ENCODE measurements around the gene LARP4B.

Gene LARP4B

DNA sequence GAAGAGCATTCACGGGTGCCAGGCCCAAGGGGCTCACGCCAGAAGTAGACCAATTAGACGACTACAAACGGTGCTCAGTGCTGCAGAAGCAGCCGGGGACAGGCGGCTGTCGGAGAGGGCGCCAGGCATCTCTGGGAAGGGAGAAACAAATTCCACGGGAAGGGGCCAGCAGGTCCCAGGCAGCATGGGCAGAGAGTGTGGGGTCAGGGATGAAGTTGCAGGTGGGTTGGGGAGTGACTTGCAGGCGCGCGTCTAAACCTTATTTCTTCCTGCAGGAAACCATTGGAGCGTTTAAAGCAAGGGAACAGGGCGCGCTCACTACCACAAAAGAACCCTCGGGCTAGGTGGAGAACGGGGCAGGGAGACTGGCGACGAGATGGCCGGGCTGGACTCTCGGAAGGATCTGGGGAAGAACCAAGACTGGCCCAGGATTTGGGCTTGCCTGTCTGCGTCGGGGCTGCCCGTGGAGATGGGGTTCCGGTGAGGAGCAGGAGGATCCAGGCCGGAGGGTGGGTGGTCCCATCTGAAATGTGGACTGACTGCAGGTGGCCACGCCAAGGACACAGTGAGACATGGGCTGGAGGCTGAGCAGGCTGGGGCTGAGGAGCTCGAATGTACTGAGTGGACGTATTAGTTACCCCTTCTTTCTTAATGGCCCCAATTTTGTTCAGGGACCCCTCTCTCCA, 125.7 kb downstream of the LARP4B start:
- no peak for DNase-seq

DNA sequence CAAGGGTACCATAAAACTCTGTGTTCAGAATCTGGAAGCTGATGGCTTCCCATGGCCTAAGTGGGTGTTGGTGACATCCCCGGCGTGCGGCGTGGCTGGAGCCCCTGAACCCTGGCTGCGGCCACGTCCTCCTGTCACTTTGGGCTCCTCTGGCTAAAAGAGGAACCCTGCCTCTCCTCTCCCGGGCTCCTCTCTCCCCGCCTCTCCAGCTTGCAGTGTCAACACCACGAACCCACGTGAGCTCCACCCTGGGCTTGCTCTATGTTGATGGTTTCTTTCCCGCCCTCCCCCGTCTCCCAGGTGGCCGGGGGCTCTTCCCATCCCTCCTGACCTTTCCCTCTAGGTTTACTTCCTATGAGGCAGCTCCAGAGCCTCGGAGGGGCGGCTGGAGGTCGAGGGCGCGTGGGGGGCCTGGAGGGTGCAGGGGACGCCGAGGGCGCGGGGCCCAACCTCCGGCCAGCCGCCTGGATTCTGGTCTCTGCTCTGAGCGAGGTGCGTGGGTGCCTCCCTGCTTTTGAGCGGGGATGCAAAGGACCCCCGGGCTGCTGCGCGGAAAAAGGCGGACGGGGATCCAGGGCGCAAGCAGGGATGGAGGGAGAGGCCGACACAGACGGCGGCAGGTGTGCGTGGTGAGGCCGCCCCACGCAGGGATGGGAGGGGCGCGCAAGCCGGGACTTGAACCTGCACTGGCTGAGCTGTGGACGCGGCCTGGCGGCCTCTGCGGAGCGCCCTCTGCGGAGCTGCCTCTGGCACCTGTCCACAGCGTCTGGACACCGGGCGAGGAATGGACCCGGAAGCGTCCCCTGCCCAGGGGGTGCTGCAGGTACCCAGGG, 126.5 kb downstream of the LARP4B start:
- no peak for DNase-seq

DNA sequence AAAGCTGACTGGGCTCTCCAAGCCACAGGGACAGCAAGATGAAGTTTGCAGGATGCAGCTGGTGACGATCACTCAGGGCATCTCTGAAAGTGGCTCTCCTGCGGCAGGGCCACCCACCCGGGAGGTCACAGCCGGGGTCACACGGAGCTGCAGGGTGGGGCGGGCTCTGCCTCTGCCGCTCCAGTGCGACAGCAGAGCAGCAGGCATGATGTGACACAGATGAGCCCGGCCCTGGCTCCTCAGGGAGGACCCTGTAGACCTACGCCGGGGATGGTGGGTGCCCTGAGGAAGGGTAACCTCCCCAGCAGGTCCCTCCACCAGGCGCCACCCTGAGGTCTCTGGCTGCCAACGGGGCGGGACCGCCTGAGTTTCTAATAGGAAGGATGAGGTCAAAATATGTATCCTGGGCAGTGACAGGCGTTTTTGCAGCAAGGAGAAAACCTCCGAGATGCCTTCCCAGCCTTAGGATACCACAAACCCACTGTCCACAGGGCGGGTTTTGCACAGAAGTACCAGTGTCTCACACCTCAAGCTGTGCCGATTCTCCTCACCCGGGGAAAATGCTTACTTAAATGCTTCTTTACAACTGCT, 127.2 kb downstream of the LARP4B start:
- DNase-seq: no peak

DNA sequence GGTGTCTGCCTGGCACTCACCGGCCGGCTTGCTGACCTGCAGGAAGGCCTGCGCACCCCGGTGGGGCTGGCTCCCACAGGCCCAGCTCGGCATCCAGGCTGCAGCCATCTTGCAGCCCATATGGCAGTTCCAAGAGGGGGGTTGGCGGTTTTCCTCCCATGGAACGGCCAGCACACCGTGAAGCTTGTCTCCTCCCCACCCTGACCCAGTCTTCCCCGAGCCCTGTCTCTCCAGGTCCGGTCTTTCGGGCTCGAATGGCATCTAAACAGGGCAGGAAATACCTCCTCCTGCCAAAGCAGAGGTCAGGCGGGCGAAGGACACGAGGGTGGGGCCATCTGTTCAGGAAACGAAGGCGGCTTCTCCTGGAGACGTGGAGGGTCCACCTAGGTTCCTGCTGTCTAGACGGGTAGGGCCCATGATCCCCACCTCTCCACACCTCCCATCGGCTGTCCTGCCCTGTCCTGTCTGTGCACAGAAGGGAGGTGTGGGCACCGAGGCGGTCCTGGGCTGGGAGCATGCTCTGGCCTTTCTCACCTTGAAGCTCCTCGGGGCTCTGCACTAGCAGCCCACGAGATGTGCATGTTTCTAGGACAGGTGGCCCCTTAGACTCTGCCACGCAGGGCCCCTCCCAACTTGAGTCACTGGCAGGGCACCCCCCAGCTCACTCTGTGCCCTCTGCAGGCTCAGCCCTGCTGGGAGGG, 128.3 kb downstream of the LARP4B start:
- DNase-seq: no peak

DNA sequence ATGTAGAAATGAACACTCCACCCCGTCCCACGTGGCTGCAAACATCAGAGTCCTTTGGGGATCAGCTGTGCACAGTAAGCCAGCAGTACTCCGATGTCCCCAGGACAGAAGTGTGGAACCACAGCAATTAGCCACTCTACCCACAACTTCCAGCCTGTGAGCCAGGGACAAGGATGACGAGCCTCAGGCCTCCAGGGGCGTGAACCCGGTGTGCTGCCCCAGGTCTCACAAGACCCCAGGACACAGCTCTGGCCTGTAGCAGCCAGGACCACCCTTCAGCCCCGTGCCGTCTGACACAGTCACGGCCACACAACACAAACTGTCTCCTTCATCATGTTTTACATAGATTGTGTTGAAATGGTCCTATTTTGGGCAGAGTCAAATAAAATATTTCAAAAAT, 129.0 kb downstream of the LARP4B start:
- no peak for DNase-seq

DNA sequence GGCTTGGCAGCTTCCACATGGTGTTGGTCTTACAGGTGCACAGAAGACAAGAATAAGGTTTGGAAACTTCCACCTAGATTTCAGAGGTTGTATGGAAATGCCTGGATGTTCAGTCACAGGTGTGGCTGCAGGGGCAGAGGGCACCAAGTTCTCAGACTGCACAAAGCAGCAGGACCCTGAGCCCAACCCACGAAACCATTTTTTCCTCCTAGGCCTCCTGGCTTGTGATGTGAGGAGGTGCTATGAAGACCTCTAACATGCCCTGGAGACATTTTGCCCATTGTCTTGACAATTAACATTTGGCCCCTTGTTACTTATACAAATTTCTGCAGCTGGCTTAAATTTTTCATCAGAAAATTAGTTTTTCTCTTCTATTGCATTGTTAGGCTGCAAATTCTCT, 134.3 kb downstream of the LARP4B start:
- no peak for DNase-seq

DNA sequence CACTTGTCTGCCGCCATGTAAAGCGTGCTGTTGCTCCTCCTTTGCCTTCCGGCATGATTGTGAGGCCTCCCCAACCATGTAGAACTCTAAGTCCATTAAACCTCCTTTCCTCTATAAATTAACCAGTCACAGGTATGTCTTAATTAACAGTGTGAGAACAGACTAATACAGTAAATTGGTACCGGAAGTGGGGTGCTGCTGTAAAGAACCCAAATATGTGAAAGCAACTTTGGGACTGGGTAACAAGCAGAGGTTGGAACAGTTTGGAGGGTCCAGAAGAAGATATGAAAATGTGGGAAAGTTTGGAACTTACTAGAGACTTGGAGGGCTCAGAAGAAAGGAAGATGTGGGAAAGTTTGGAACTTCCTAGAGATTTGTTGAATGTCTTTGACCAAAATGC, 135.3 kb downstream of the LARP4B start:
- DNase-seq: no peak

DNA sequence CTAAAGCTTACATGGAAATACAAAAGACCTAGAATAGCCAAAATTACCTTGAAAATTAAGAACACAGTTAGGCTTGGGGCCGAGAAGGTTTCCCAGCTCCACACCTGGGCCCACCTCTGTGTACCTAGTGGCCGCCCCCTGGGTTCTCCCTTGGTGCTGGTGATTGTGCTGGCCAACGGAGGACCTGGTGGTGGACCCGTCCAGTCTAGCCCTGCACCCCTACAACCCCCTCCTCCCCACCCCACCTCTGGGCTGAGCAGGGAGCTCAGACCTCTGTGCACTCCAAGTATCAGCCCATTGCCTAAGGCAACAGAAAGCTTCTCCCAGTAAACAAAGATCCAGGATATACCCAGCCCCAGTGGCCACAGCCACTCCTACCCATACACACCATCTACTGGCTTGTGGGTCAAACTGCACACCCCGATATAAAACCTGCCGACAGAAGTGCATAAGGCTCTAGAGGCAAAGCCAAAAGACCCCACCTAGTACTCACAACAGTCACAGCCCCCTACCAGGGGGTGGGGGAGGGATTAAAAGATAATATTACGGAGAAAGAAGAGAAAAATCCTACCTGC, 137.0 kb downstream of the LARP4B start:
- no peak for DNase-seq

DNA sequence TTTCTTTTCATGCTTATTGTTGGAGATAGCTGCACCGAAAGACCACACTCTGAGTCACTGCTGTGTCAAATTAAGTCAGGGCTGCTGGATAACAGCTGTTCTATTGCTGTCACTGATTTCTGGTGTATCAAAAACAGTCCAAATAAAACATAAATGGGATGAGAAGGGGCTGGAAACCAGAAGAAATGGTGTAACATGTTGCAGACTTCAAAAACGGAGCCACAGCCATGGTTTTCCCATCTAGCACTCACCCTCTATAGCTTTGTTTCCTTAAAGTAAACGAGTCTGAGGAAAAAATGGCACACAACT, 138.8 kb downstream of the LARP4B start:
- no peak for DNase-seq

DNA sequence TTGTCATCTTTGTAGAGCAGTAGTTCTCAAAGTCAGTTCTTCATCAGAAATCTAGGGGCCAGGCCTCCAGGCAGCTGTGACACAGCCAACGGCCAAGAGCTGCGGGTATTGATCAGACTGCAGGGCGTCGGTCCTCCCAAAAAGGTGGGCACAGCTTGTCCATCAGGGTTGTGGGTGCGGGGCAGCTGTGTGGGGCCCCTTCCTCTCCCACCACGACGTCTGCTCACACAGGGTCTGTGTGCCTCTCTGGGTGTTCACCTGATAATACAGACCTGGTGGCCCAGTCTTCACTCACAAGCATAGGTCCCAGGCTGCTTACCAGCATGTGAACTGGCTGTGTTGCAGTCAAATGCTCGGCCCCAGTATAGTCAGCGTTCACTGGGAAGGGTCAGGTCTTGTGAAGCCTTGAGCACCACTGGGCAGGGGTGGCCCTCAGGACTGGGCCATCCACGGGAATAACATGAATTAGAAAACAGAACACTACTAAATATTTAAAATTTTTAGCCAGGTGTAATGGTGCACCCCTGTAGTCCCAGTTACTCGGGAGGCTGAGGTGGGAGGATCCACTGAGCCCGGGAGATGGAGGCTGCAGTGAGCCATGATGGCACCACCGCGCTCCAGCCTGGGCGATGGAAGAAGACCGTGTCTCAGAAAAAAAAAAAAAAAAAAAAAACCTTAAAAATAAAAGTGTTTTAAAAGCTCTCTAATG, 139.3 kb downstream of the LARP4B start:
- no peak for DNase-seq

DNA sequence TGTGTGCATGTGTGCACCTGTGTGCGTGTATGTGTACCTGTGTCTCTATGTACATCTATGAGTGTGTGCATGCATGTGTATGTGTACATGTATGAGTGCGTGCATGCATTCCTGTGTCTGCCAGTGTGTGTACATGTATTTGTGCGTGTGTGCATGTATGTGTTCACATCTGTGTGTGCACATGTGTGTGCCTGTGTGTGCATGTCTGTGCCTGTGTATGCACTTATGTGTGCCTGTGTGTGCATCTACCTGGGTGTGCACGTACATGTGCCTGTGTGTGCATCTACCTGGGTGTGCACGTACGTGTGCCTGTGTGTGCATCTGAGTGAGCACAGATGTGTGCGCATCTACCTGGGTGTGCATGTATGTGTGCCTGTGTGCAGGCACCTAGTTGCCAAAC, 139.9 kb downstream of the LARP4B start:
- no peak for DNase-seq

DNA sequence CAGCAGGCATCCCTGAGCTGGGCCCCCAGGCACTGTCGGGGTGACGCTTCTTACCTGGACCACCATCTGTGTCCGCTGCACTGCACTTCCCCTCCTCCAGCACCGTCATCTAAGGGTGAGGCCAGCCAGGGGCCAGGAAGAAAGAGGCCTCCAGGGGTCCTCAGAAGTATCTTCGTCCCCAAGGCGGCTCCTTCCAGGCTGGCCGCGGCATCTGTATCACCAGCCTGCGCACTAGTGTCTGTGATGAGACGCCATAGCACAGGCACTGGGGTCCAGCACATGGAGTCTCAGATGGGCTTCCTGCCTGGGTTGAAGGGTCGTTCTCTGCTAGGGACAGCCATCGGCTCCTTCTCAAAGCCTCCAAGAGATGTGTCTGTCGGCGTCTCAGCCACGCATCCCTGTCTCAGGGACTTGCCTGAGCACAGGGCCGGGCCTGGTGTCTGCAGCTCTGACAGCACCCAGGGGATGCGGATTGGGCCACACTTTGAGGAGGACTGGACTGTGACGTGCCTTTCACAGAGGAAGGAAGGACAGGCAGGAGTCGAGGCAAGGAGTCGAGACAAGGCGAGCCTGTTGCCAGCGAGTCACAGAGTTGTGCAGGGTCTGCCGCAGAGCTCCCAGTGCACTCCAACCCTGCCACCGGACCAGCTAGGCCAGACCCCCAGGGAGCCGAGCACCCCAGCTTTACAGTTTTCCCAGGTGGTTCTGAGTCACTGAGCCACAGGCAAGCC, 140.5 kb downstream of the LARP4B start:
- DNase-seq: no peak

DNA sequence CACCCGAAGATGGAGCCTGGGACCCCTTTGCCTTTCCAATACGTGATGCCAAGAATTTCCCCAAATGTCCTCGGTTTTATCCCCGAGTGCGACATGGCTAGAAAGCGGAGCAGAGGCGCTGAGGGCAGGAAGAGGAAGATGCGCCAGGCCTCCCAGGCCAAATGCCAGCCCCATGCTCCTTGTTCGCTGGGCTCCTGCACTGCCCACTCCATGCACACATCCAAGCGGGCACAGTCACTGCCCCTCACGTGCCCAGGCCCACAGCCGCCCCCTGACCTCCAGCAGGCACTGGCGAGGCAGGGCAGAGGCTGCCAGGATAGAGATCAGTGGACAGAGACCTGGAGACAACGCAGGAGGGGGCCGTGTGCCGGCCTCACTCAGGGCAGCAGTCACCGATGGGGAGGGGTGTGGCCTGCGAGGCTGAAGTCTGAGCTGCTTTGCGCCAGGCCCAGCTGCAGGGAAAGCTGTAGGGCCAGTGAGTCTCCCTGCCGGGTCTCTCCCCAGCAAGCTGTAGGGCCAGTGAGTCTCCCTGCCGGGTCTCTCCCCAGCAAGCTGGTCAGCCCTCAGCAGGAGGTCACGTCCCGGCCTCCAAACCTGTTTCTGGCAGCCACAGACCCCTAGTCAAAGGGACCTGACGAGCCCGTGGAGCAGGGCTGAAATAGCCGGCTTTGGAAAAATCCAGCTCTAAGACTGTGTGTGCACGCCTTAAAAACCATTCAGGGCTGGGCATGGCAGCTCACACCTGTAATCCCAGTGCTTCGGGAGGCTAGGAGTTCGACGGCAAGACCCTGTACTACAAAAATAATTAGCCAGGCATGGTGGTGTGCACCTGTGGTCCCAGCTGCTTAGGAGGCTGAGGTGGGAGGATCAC, 141.4 kb downstream of the LARP4B start:
- no peak for DNase-seq

DNA sequence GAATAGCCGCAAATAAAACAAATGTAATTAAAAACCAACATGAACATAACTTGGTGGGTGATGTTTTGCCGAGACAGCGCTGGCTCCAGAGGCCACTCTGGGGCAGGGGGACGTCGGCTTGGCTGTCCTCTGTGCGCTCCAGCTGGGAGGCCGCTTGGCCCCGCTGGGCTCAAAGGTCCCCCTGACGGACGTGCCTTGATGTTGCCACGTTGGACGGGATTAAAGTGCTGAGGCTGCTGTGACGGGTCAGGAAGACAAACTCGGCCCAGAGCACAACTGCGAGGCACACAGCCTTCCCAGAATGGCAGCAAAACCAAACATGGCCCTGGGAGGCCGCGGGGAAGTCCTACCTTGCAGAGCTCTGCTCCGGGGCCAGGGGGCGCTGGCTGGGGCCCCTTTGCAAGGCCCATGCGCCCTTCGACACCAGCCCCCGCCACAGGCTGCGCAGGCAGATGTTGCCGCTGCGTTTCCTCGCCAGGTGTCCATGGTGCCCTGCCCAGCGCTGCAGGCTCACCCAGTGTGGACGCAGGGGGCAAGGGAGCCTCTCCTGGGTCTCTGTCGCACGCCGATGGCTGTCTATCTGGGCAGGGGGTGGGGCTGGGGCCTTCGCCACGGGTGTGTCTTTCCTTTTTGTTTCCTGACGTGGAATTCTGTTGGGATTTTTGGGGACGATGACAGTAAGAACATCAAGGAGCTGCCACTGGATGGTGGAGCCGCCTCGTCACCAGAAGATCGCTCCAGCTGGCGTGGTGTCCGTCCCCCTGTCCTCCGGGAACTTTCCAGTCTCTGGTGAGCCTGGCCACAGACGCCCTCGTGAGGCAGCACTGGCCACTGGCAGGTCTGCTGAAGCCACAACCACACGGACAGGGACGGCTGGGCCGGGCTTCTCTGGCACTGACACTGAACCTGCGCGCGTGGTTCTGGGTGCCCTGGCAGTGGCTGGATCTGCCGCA, 142.4 kb downstream of the LARP4B start:
- peak in 1 of 2 experiments; percentile 23 for DNase-seq

DNA sequence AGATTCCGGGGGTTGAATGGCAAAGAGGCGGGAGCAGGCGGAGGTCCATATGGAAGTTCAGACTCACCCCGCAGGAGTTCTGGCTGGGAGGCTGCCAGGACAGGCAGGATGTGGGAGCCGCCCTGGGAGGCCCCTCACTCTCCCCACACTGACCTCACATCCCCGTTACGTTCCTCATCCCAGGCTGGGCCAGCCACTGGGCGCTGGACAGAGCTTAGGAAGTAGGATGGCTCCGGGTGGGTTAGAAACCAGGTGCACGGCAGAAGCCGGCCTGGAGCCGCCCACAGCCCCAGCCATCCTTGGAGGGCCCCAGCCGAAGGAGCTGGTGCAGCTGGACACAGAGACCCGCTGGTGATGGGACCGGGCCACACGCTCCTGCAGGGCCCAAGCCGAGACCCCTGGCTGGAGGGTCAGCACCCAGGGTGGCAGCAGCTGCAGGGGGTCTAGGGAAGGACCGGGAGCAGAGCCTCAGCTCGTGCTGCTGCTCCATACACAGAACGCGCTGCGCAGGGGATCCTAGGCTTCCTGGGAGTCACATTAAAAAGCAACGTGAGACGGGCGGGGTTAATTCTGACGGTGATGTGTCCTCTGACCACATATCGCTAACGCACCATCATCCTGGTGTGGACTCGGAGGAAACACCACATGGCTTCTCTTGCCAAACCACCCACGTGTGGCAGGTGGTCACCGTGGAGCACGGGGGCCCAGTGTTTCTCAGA, 143.4 kb downstream of the LARP4B start:
- no peak for DNase-seq

DNA sequence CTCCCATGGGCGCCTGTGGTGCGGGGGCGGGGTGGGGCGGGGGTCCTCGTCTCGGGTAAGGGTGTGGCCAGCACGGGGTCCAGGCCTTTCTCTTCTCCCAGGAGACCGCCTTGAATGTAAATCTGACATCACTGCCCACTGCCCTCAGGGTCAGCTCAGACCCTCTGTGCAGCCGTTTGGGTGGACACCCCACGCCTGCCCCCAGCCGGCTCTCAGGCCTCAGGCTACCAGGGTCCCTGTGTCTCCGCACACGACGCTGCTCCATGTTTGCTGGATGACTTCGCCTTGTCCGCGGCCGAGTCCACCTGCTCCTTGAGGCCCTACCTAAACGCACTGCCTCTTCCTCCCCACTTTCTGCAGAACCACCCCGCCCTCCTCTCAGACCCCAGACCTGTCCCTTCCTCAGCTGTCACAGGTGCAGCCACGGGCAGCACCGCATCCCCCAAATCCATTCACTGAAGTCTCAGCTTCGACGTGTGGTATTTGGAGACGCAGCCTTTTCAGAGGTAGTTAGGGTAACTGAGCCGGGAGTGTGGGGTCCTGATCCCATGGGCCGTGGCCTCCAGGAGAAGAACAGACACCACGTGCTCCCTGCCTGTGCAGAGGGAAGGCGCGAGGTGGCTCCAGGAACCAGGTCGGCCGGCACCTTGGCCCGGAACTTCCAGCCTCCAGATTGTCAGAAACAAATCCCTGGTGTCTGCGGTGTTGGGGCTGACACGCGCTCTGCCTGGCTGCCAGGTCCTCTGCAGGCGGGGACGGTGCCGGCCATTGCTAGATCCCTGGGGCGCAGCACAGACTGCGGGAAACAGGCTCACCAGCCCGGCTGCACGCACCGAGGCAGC, 144.7 kb downstream of the LARP4B start:
- no peak for DNase-seq

DNA sequence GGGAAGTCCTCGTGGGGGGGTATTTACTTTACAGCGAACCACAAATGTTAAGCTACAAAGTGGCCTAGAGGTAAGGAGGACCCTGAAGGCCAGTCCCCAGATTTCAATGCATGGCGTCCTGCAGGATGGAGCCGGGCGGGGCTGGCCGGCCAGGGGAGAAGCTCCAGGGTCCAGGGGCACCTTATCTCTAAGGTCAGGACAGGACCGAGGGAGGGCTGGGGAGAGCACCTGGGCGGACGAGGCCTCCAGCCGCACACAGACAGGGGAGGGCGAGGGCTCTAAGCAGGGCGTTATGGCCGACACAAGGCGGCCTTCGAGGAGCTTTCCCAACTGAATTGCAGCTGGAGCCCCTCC, 145.7 kb downstream of the LARP4B start:
- DNase-seq: no peak

All from stimulated activated CD4-positive, alpha-beta T cell treated with anti-CD3 and anti-CD28 coated beads, Interleukin-4, amount 100 ng/mL, for 4 hours (primary cell).